DND-41 (cell line): ENCODE measurements around the gene DUOXA2.

Experiments
- CTCF ChIP-seq: IDR thresholded peaks from 2 replicates; pipeline ENCODE4 v1.5.1; 2012; ENCODE audit warnings: borderline replicate concordance, low read length, moderate library complexity, mild to moderate bottlenecking; ENCODE audit not compliant: poor library complexity, severe bottlenecking; ENCODE audit errors: extremely low read depth
- EZH2 ChIP-seq: IDR thresholded peaks from 3 replicates; pipeline ENCODE4 v1.6.1; 2012; ENCODE audit warnings: borderline replicate concordance, low read depth, mild to moderate bottlenecking, moderate library complexity, low read length, inconsistent platforms; ENCODE audit not compliant: severe bottlenecking

- TF ChIP-seq CTCF (no peak), EZH2 (no peak)
These were observed 25.1 kb upstream of the DUOXA2 start for GRCh38 chr15:45088801-45089711.
